GM18520 (cell line): ENCODE data around the gene ACOT4.
"Not testable (repeated sequence)": the region's sequence is repeated elsewhere in the genome, so short reads cannot be mapped to it uniquely, and the experiment has no call there.

Experiments used
- ATAC-seq: cut with Tn5 transposase; IDR thresholded peaks from one replicate; pipeline ENCODE4 v1.9.1; 2021; ENCODE audit not compliant: unreplicated experiment

Gene ACOT4

DNA sequence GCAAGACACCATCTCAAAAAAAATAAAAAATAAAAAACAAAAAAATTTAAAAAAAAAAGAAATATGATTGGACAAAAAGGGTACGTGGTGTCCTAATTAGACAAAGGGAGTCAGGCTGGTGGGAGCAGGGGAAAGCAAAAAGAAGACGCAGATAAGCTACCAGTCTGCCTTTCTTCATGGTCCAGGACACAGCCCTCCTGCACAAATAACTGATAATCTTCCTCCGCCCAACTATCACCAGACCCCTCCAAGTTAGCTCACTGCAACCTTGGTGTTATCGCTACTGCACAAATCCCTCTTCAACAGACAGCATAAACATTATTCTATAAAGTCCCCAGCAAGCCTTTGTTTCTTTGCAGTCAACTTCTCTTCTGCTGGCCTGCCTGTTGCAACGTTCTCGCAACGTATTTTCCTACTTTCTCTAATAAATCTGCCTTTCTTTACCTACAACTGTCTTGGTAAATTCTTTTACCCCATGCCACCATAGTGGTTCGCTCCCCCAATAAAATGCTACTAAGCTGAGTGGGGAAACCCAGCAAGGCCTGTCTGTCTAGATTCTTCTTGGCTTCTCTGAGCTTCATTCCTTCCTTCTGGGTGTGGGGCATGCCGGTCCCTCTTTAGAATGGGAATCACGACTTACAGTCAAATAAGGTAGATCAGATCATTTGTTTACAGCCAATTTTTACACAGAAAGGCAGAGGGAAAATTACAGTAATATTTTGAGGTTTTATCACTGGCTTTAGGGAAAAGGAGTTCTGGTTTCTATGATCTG is 38.5 kb downstream of the ACOT4 start:
- no peak for ATAC-seq

GRCh38 chr14:73633116-73634010 is 41.7 kb downstream of the ACOT4 start:
- ATAC-seq, result no peak

DNA sequence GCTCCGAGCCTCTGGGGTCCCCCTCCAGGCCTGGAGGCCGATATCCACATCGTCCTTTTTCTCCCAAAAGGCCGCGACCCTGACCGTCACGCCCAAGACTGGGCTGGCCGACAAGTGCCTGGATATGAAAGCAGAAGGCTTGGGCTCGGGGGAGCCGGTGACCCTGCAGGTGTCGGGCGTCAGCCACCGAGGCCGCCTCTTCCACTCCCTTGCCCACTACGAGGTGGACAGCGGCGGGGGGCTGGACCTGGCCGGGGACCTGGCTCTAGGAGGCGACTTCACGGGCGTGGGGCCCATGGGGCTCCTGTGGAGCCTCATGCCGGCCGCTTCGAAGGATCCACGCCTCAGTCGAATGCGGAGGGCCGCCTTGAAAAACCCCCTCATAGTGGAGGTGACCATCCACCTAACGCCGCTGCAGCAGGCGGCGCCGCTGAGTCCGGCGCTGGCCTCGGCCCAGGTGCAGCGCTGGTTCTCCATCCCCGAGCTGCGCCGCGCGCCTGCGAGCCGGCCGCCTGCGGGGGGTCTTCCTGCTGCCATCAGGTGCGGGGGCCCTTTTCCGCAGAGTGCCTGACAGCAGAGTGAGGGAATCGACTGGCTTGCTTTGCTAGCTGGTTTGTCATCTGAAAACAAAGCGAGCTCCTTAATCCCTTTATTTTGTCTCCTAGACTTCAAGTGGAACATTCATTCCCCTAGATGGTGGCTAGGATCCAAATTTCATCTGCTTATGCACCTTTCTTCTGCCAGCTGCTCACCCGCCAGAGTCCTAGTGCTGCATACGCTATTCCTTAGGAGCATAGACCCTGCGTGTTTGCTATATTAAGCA is 42.5 kb downstream of the ACOT4 start:
- no peak for ATAC-seq

DNA sequence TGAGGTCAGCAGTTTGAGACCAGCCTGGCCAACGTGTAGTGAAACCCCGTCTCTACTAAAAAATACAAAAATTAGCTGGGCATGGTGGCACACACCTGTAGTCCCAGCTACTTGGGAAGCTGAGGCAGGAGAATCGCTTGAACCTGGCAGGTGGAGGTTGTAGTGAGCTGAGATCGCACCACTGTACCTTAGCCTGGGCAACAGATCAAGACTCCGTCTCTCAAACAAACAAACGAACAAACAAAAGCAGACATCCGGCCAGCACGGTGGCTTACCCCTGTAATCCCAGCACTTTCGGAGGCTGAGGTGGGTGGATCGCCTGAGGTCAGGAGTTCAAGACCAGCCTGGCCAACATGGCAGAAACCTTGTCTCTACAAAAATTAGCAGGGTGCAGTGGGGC is 44.7 kb downstream of the ACOT4 start:
- not testable (repeated sequence) for ATAC-seq

- no peak for ATAC-seq
Observed at GRCh38 chr14:73637830-73638229, 46.2 kb downstream of the ACOT4 start.

DNA sequence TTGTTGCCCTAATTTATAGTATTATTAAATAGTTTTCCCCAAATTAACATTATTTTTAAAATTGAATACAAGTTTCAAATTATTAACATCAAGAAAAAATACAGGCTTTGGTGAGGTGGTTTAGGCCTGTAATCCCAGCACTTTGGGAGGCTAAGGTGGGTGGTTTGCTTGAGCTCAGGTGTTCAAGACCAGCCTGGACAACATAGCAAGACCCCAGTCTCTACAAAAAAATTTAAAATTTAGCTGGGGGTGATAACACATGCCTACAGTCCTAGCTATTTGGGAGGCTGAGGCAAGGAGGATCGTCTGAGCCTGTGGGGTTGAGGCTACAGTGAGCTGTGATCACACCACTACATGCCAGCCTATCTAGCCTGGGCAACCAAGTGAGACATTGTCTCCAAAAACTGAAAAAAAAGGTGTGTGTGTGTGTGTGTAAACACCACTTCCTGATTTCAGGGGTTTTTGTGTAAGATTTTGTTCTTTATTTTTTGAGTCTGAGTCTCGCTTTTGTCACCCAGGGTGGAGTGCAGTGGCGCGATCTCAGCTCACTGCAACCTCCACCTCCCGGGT is 49.2 kb downstream of the ACOT4 start:
- no peak for ATAC-seq

DNA sequence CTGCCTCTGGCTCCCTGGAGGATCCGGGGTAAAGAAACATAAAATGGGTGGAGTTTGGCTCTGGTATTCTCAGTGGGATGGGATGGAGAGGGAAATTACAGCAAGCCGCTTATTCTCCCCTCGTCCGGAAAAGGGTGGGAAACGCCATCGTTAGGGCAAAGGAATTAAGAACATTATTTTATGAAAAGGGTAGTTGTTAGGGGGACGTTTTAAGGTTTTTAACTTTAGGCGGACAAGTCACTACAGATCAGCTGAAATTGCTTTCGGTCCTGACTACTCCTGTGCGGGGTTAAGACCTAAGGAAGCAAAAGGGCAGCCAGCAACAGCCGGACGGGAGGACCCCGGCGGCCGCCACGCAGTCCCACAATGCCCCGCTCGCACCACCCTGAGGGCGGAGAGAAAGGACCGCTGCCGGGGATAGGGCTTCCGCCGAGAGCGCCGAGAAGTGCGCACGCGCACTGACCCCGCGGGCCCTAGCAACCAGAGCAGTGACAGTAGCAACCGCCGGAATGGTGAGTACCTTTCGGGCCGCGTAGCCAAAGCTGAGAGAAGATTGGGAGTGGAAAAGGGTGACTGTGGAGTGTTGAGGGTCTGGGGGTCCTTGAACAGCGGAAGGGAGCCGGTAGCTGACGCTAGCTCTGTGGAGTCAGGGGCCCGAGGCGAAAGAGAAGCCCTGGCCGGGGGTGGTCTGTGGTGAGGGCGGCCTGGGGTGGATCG is 53.0 kb downstream of the ACOT4 start, which contains the start of gene DNAL1:
DNAL1 (plus strand) TSS at position 456 of the 717 bp plus-strand sequence; CDS start at position 510, 54 bp downstream.
- peak; percentile 90 for ATAC-seq

- no peak for ATAC-seq
Observed at GRCh38 chr14:73645248-73645610, 53.6 kb downstream of the ACOT4 start.
